Ecto neural progenitor cell (in vitro differentiated cells): ENCODE results near the gene SNAPC2.
"Not testable (repeated sequence)": the region's sequence is repeated elsewhere in the genome, so short reads cannot be mapped to it uniquely, and the experiment has no call there.

Experiments used
- DNase-seq: peaks from one replicate; pipeline ENCODE4 v3.0.0-alpha.2; 2018; ENCODE audit warnings: low spot score

The SNAPC2 gene

DNA sequence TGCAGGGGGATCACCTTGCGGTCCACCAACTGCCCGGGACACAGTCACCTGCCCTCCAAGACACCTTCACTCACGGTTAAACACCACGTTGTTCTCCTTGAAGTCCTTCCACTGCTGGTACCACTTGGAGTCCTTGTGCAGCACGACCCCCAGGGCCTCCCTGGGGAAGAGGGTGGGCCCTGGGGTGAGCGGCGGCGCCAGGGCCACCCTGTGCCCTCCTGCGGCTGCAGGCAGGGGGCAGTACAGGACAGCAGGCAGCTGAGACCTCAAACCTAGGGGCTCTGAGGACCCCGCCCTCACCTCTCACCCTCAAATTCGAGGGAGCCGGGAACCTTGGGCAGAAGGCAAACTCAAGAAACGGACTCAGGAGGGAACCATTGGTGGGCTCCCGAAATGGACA lies 13.3 kb downstream of the SNAPC2 start:
- DNase-seq = no peak

- no peak for DNase-seq
Observed at GRCh38 chr19:7933828-7934725, 13.9 kb downstream of the SNAPC2 start.

- DNase-seq = no peak
Observed at GRCh38 chr19:7934766-7935165, 14.6 kb downstream of the SNAPC2 start.

- no peak for DNase-seq
Observed at GRCh38 chr19:7940841-7941240, 20.7 kb downstream of the SNAPC2 start.

DNA sequence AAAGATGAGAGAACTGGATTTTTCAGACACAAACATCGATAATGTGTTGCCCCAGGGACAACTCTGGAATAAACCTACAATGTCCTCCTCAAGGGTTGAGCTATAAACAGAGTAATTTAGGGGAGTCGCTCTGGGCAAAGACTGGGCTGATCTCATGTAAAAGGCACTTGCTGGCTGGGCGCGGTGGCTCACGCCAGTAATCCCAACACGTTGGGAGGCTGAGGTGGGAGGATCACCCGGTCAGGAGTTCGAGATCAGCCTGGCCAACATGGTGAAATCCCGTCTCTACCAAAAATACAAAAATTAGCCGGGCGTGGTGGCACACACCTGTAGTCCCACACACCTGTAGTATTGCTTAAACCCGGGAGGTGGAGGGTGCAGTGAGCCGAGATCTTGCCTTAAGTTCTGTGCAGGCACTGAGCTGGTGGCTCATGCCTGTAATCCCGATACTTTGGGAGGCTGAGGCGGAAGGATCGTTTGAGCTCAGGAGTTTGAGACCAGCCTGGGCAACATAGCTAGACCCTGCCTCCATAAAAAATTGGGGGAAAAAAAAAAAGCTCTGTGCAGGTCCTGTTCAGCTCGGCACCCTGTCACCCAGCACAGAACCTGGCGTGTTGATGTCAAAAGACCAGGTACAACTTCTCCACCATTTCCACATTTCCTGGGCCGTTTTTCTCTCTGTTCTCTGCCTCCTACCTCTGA lies 21.9 kb downstream of the SNAPC2 start:
- DNase-seq = no peak

GRCh38 chr19:7942981-7943443 lies 22.9 kb downstream of the SNAPC2 start:
- no peak for DNase-seq

DNA sequence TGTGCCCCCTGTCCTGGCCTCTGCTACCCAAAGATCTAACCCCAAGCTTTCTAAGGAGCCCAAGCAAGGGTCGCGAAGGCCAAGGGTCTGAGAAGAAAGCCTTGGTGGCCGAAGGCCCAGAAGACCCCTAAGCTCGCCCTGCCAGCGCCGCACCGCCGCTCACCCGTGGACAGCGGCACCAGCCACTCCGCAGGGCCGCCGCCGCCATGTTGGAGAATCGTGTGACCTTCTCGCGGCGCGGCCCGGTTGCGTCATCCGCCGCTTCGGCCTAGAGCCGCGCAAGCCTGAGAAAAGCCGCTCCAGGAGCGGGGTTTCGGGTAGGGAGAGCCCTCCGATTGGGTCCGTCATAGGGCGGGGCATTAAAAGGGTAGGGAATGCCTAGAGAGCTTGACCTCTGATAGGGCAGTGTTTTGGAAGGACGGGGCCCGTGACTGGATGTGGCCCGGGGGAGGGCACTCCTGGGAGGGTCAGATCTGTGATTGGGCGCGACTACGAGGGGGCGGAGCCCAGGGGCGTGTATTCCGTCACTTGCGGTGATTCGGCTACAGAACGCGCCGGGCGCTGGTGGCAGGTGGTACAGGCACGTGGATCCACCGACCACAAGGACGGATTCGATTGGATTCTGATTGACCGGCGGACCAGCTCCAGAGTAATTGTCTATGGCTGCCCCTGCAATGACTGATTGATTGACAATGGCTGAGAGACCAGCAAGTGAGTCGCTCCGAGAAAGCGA lies 23.5 kb downstream of the SNAPC2 start, which contains the start of gene TIMM44:
Gene TIMM44 (minus strand): TSS at position 223 of the 733 bp plus-strand sequence. CDS start 15 bp downstream, at position 208.
- DNase-seq = peak; percentile 99

- peak; percentile 87 for DNase-seq
Observed at GRCh38 chr19:7944177-7944761, 24.1 kb downstream of the SNAPC2 start.

DNA sequence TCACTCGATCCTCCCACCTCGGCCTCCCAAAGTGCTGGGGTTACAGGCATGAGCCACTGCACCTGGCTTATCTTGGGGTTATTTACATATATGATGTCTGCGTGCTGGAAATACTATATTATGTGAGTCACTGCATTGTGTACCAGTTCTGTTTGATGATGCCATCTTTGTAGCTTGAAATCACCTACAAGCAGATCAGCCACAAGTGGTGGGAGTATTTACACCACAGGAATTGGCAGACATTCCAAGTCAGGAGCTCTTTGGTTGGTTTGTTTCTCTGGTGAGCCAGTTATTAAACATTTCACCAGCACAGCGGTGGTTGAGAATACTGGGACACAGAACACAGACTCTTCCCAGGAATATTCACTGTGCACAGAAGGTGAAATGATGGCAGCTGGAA lies 27.8 kb downstream of the SNAPC2 start:
- no peak for DNase-seq

DNA sequence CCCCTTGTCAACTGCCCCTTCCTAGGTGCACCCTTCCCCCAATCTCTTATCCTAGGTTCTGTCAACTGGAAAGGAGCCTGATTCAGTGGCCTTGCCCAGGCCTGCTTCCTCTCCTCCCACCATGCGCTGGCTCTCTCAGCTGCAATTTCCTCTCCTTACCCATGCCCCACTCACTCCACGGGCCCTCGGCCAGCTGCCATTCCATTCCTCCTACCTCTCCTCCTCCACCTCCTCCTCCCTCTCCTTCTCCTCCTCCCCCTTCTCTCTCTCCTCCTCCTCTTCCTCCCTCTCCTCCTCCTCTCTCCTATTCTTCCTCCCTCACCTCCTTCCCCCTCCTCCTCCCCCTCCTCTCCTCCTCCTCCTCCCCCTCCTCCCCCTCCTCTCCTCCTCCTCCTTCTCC lies 32.9 kb downstream of the SNAPC2 start:
- no peak for DNase-seq

GRCh38 chr19:7953576-7953975 lies 33.4 kb downstream of the SNAPC2 start:
- no peak for DNase-seq

GRCh38 chr19:7955696-7956095 lies 35.6 kb downstream of the SNAPC2 start:
- DNase-seq = no peak

DNA sequence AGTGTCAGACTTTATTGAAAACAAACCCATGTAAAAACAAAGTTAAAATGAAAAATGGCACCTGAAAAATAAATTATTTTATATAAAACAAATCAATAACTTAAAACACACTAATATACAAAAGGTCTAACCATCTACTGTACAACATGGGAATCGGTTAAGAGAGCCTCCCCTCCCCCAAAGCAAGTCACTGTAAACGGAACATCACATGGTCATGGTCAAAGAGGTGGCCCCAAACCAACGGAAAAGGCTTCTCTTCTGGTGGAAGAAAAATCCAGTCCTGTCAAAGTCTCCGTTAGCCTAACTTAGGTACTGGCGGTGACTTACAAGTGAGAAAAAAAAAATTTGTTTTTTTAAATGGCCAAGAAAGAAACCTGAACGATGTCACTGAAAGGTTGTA lies 39.1 kb downstream of the SNAPC2 start:
- no peak for DNase-seq

DNA sequence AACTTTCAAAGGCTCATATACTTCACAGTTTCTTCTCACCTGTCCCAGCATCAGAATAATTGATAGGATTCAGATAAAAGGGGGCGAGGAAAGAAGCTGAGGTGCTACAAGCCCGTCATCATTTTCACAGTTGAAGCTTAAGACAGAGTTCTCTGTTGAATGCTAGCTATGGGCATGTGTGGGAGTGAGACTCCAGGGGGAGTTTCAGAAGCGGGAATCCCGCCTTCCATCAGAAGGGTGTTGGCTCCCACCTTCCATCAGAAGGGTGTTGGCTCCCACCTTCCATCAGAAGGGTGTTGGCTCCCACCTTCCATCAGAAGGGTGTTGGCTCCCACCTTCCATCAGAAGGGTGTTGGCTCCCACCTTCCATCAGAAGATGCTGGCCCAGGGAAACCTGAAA lies 40.9 kb downstream of the SNAPC2 start:
- not testable (repeated sequence) for DNase-seq

GRCh38 chr19:7961920-7962626 lies 41.9 kb downstream of the SNAPC2 start:
- DNase-seq = no peak

- DNase-seq = no peak
Observed at GRCh38 chr19:7962644-7963268, 42.6 kb downstream of the SNAPC2 start.

GRCh38 chr19:7963566-7963965 lies 43.4 kb downstream of the SNAPC2 start:
- no peak for DNase-seq

- no peak for DNase-seq
Observed at GRCh38 chr19:7965259-7965841, 45.2 kb downstream of the SNAPC2 start.

GRCh38 chr19:7965921-7966665 lies 46.0 kb downstream of the SNAPC2 start:
- no peak for DNase-seq
